Colonic mucosa (tissue), 4 donors: ENCODE measurements around the gene VPS33B. TPM values are rescaled to one million over a fixed set of nuclear protein-coding genes. Genes with fewer than 3 reads are reported as not detected.

Experiments used
- DNase-seq: peaks from one replicate; pipeline ENCODE4 v3.0.0-alpha.2; 2020
- H3K27ac ChIP-seq: fragments of 200-600 bp; one replicate; pipeline ENCODE4 v1.8.0; 2021
- H3K27me3 ChIP-seq: fragments of 200-600 bp; one replicate; pipeline ENCODE4 v1.8.0; 2021
- H3K36me3 ChIP-seq: fragments of 200-600 bp; one replicate; pipeline ENCODE4 v1.8.0; 2021
- H3K4me1 ChIP-seq: fragments of 200-600 bp; one replicate; pipeline ENCODE4 v1.8.0; 2021; ENCODE audit warnings: mild to moderate bottlenecking
- H3K4me3 ChIP-seq: fragments of 200-600 bp; one replicate; pipeline ENCODE4 v1.8.0; 2021
- H3K9ac ChIP-seq, 2 donors: one replicate each; pipeline ENCODE4 v1.7.0; 2013; ENCODE audit warnings: control low read depth in 2 of 2, low read depth in 2 of 2, low read length in 2 of 2
- H3K9me3 ChIP-seq: fragments of 200-600 bp; one replicate; pipeline ENCODE4 v1.8.0; 2021
- CTCF ChIP-seq: fragments of 200-600 bp; IDR thresholded peaks from one replicate; pipeline ENCODE4 v1.8.0; 2022; ENCODE audit warnings: antibody characterized with exemption, mild to moderate bottlenecking
- intact Hi-C: fragments of 100-400 bp; cut with DNase I; formaldehyde crosslinking; loops from one replicate; pipeline ENCODE4 v1.14.1; 2022
- total RNA-seq, 2 donors: library from RNA; stranded (reverse); fragmentation: NEBNext Ultra II Directional in 1 of 2; extraction: Animal tissue kit (Norgen Biotek cat#: 25700) in 1 of 2; gene quantifications; one replicate each; pipeline ENCODE4 v1.2.1, GENCODE V29; 2021
- donor health status: healthy.
- donor health status: DM: no; HTN: no; CAD: no.
- donor health status: DM: no; HTN: no; CAD: no.

Gene VPS33B
- total RNA-seq: 10 to 100 TPM; 18.0 to 18.1 TPM

GRCh38 chr15:91022075-91022831 lies at the start of gene VPS33B:
TSS of gene VPS33B (minus strand) at chr15:91022594. CDS start at chr15:91022249, 345 bp downstream.
- Histone ChIP-seq H3K9me3 (no peaks in the 10 kb centered on the region), H3K9ac (peak within 1 kb of the TSS; percentile 84 to 87), H3K27me3 (no peaks in the 10 kb centered on the region), H3K27ac (peak within 1 kb of the TSS; percentile 41), H3K4me3 (peak within 1 kb of the TSS; percentile 91), H3K36me3 (no peaks in the 10 kb centered on the region), H3K4me1 (peaks cover 4% of the 10 kb centered on the region)
- intact Hi-C loops: no loop called here
- TF ChIP-seq CTCF: no peak
- peak; percentile 95 for DNase-seq

- no peak overlapping the region for H3K27ac ChIP-seq
- no peak for DNase-seq
- H3K4me3 ChIP-seq: no peak overlapping the region
- no peaks in the 10 kb centered on the region for H3K36me3 ChIP-seq
- H3K27me3 ChIP-seq: no peaks in the 10 kb centered on the region
- no peak overlapping the region for H3K9ac ChIP-seq
- H3K9me3 ChIP-seq: no peaks in the 10 kb centered on the region
- no peaks in the 10 kb centered on the region for H3K4me1 ChIP-seq
- no peak for TF ChIP-seq CTCF
- intact Hi-C loops: no loop called here
Observed at GRCh38 chr15:91072161-91072560, 49.8 kb upstream of the VPS33B start.

DNA sequence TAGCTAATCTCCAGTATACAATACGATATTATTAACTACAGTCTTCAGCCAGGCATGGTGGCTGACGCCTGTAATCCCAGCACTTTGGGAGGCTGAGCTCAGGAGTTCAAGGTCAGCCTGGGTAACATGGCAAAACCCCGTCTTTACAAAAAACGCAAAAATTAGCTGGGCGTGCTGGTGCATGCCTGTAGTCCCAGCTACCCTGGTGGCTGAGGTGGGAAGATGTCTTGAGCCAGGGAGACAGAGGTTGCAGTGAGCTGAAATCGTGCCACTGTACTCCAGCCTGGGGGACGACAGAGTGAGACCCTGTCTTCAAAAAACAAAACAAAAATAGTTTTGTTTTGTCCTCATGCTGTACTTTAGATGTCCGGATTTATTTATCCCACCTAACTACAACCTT lies 48.5 kb upstream of the VPS33B start:
- Histone ChIP-seq H3K36me3 (no peaks in the 10 kb centered on the region), H3K27ac (no peak overlapping the region), H3K4me3 (no peak overlapping the region), H3K4me1 (no peaks in the 10 kb centered on the region), H3K27me3 (no peaks in the 10 kb centered on the region), H3K9me3 (no peaks in the 10 kb centered on the region), H3K9ac (no peak overlapping the region)
- DNase-seq: no peak
- intact Hi-C loops: no loop called here
- no peak for TF ChIP-seq CTCF

DNA sequence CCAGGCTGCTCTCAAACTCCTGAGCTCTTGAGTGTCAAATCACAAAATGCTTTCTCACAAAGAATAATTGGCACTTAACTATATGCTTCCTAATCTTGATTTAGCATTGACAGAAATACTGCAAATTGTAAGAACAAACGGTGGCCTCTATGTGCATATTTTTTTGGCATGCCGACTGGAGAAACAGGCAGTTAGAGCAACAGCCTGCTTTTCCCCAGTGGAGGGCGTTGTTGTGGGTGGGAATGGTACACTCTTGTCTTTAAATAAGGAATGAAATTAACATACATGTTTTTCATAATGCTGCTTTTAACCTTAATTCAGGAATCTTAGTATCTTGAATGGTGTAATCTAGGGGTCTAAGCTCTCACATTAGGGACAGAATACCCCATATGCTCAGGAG lies 46.6 kb upstream of the VPS33B start:
- no peak for TF ChIP-seq CTCF

GRCh38 chr15:91068436-91068835 lies 46.0 kb upstream of the VPS33B start:
- Histone ChIP-seq H3K4me1 (no peaks in the 10 kb centered on the region), H3K9ac (no peak overlapping the region), H3K27me3 (no peaks in the 10 kb centered on the region), H3K9me3 (no peaks in the 10 kb centered on the region), H3K36me3 (no peaks in the 10 kb centered on the region), H3K4me3 (no peak overlapping the region), H3K27ac (no peak overlapping the region)
- TF ChIP-seq CTCF: no peak
- intact Hi-C loops: no loop called here
- DNase-seq: no peak

More for the DNA sequence above, 46.6 kb upstream of the VPS33B start:
- Histone ChIP-seq H3K27ac (no peak overlapping the region), H3K4me1 (no peaks in the 10 kb centered on the region), H3K9ac (no peak overlapping the region), H3K36me3 (no peaks in the 10 kb centered on the region), H3K4me3 (no peak overlapping the region), H3K9me3 (no peaks in the 10 kb centered on the region), H3K27me3 (no peaks in the 10 kb centered on the region)
- intact Hi-C loops: no loop called here
- no peak for DNase-seq
